ENCODE data around the gene CETN1.

The CETN1 gene

GRCh38 chr18:622289-622688 lies 42.1 kb downstream of the CETN1 start:
- DNase-seq (ENCODE audit: low read depth in 2 of 3, low spot score in 2 of 3): no peak

DNA sequence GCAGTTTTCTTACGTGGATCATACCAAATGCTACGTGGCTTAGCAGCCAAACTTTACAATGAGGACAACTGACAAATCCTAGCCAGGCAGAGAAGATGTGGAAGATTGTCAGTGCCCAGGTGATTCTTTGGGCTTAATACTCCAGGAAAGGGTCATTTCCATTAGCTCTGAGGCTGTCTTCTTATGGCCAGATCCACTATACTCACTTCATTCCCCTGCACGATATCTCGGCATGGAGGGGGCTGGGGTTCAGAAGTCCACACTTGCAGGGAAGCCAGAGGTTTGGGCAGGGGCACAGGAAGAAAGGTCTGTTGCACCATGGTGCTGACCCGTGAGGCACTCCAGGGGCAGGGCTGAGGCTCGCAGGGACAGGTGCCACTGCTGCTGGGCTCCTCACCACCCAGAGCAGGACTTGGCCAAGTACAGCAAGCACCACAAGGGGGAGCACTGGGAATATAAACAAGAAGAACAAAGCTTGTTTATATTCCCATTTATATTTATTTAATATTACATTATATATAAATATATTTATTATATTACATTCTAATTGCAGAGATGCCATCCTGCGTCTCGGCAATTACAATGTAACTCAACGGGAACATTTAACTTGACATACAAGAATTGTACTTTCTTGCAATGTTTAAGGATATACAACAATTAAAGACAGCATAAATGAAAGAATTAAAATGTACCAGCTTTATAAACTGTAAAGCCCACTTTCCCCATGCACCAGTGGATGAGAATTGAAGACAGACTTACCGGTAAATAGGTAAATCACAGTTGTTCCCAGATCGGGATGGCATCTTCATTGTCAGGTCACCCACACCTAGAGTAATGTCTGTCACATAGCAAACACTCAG lies 43.8 kb downstream of the CETN1 start:
- DNase-seq (ENCODE audit: low read depth in 2 of 3, low spot score in 2 of 3): peak in 2 of 3 experiments; percentile 11 to 20

GRCh38 chr18:627231-627630 lies 47.1 kb downstream of the CETN1 start:
- no peak for DNase-seq (ENCODE audit: low read depth in 2 of 3, low spot score in 2 of 3)

DNA sequence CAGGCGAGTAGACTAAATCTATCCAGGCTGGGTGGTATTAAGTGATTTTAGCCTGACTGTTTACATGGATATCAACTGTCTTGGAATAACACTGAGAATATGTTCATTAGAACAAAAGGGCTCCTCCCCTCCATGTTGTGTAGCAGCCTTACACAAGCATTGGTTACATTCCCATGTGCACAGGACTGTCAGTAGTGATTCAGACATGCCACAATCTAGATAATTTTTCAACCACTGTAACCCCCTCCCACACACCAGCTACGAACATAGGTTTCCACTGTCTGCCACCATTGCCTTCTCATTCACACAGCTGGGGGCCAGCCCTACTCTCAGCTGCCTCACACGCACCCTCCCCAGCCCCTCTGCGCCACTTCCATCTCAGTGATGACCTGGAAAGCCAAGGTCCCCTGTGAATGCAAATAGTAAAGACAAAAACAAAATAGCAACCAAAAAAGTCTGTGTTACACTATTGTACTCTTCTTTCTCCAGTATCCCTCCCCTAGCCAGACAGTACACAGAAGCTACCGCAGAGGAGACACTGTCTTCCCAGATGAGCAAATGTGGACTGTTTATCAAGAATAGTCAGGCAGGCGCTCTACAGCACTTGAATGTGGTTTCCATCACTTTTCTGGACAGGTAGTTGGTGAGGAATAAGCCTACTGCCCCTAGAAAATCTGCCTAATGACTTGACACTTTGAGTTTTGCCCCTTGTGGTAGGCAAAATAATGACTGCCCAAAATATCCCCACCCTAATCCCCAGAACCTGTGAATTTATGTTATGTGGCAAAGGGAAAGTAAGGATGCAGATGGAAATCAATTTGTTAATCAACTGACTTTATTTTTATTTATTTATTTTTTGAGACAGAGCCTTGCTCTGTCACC lies 49.3 kb downstream of the CETN1 start:
- DNase-seq (ENCODE audit: low read depth in 2 of 3, low spot score in 2 of 3): no peak

- no peak for DNase-seq (ENCODE audit: low read depth in 2 of 3, low spot score in 2 of 3)
These were observed 51.4 kb downstream of the CETN1 start for GRCh38 chr18:631560-631959.

Measured in activated CD8-positive, alpha-beta memory T cell treated with anti-CD3 and anti-CD28 coated beads for 48 hours (primary cell).